ENCODE measurements around the gene RPS21.

The RPS21 gene

GRCh38 chr20:62430866-62431447 lies 44.1 kb downstream of the RPS21 start:
- Histone ChIP-seq H3K27me3 (peaks cover 56% of the 10 kb centered on the region), H3K4me1 (ENCODE audit: control insufficient read depth in 1 of 2, insufficient read depth in 1 of 2, low read depth in 1 of 2, low read length in 1 of 2) (no peaks in the 10 kb centered on the region), H3K4me3 (ENCODE audit: low read depth in 1 of 2, low read length in 1 of 2) (no peak overlapping the region), H3K9me3 (no peaks in the 10 kb centered on the region), H3K36me3 (no peaks in the 10 kb centered on the region), H3K27ac (no peak overlapping the region)
- no peak for TF ChIP-seq CTCF (IDR thresholded peaks at IDR 0.05)

DNA sequence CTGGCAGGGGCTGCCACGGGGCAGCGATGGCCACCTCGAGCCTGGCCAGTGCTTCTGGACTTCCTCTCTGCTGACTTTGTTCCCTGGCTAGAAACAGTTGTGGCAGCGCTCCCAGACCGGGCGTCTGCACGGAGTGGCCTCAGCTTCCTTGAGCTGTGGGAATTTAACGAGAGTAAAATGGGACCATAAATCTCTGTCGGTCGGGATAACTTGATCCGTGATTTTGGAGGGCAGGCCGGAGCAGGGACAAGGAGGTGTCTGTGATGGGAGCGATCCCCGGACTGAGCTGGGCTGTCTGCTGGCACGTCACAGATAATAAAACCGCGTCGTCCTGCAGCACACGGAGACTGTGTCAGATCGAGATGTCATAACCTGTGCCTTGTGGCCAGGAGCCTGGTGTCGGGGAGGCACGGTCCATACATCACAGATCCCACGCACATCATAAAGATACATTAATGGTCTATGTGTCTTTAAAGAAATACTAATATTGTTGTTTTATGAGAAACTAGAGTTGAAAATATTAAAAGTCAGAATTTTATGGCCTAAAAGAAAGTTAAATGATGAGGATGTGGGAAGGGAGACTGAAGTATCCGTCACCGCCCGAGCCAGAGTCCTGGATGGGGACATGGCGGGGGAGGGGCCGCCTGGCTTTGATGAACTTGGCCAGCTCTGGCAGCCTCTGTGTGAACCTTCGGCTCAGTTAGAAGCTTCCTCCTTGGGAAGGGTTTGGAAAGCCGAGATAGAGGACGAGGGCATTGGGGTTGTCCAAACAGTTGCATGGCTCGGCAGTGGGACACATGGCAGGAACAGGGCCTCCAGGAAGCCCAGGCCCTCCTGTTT lies 47.0 kb downstream of the RPS21 start:
- TF ChIP-seq CTCF (IDR thresholded peaks at IDR 0.05), result no peak
- peaks cover 56% of the 10 kb centered on the region for H3K27me3 ChIP-seq
- no peak overlapping the region for H3K4me3 ChIP-seq (ENCODE audit: low read depth in 1 of 2, low read length in 1 of 2)
- H3K4me1 ChIP-seq (ENCODE audit: control insufficient read depth in 1 of 2, insufficient read depth in 1 of 2, low read depth in 1 of 2, low read length in 1 of 2), result no peaks in the 10 kb centered on the region
- H3K36me3 ChIP-seq, result no peaks in the 10 kb centered on the region
- no peak overlapping the region for H3K27ac ChIP-seq
- no peaks in the 10 kb centered on the region for H3K9me3 ChIP-seq

- no peak overlapping the region for H3K4me3 ChIP-seq (ENCODE audit: low read depth in 1 of 2, low read length in 1 of 2)
- H3K27ac ChIP-seq, result no peak overlapping the region
- H3K4me1 ChIP-seq (ENCODE audit: control insufficient read depth in 1 of 2, insufficient read depth in 1 of 2, low read depth in 1 of 2, low read length in 1 of 2), result no peaks in the 10 kb centered on the region
- no peaks in the 10 kb centered on the region for H3K36me3 ChIP-seq
- TF ChIP-seq CTCF (IDR thresholded peaks at IDR 0.05), result no peak
- H3K9me3 ChIP-seq, result no peaks in the 10 kb centered on the region
- H3K27me3 ChIP-seq, result peaks cover 68% of the 10 kb centered on the region
These were observed 49.8 kb downstream of the RPS21 start for GRCh38 chr20:62436692-62437091.

DNA sequence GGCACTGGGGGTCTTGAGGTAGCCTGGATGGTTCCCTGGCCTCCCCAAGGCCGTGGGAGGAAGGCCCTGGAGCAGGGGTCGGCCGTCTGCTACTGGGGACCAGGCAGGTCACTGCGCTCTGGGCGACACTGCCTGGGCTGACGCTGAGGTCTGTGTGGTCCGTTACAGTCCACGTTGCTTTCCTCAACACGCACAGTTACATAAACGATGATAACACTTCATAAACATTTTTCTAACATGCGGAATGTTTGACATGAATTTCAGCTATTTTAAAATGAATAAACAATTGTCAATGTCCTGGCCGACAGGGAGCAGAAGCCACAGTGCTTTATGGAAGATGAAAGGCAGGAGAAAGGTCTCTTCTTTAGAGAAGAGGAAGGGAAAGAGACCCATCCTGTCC lies 50.6 kb downstream of the RPS21 start:
- H3K4me3 ChIP-seq (ENCODE audit: low read depth in 1 of 2, low read length in 1 of 2), result no peak overlapping the region
- H3K27ac ChIP-seq, result no peak overlapping the region
- no peak for TF ChIP-seq CTCF (IDR thresholded peaks at IDR 0.05)
- H3K36me3 ChIP-seq, result no peaks in the 10 kb centered on the region
- H3K9me3 ChIP-seq, result no peaks in the 10 kb centered on the region
- no peaks in the 10 kb centered on the region for H3K4me1 ChIP-seq (ENCODE audit: control insufficient read depth in 1 of 2, insufficient read depth in 1 of 2, low read depth in 1 of 2, low read length in 1 of 2)
- H3K27me3 ChIP-seq, result peaks cover 60% of the 10 kb centered on the region

DNA sequence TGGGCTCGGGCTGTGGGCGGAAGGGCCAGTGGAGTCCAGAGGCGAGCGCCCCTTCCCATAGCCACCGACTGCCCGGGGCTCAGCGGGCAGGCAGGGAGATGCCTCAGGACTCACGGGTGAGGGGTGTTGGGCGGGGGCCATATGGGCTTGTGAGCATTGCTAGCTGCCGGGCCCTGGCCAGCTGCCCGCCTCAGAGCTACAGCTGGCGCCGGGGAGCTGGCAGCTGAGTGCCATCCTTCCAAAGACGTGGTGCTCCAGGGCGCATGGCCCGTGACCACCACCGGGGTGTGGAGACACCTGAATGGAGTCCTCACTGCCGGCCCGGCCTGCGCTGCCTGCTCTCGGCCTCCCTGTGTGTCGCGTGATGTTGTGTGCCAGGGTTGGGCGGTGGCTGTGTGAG lies 51.0 kb downstream of the RPS21 start:
- Histone ChIP-seq H3K27me3 (peaks cover 55% of the 10 kb centered on the region), H3K9me3 (no peaks in the 10 kb centered on the region), H3K4me3 (ENCODE audit: low read depth in 1 of 2, low read length in 1 of 2) (no peak overlapping the region), H3K4me1 (ENCODE audit: control insufficient read depth in 1 of 2, insufficient read depth in 1 of 2, low read depth in 1 of 2, low read length in 1 of 2) (no peaks in the 10 kb centered on the region), H3K27ac (no peak overlapping the region), H3K36me3 (no peaks in the 10 kb centered on the region)
- no peak for TF ChIP-seq CTCF (IDR thresholded peaks at IDR 0.05)
